GM19099 (cell line): Measurements from ENCODE around the gene CTNNBIP1.

ENCODE experiments used
- POLR2A ChIP-seq: IDR thresholded peaks from 3 replicates; pipeline ENCODE4 v1.6.1; 2011; ENCODE audit warnings: low read depth; ENCODE audit not compliant: insufficient read length; ENCODE audit errors: extremely low read depth

CTNNBIP1 gene

GRCh38 chr1:9858293-9859035 lies 51.6 kb downstream of the CTNNBIP1 start:
- no peak for TF ChIP-seq POLR2A

- no peak for TF ChIP-seq POLR2A
Measured at GRCh38 chr1:9855186-9855585, 54.9 kb downstream of the CTNNBIP1 start.

GRCh38 chr1:9853249-9853595 lies 56.8 kb downstream of the CTNNBIP1 start:
- TF ChIP-seq POLR2A: no peak

GRCh38 chr1:9852410-9853248 lies 57.4 kb downstream of the CTNNBIP1 start:
- no peak for TF ChIP-seq POLR2A

- TF ChIP-seq POLR2A: no peak
Measured at GRCh38 chr1:9852004-9852403, 58.1 kb downstream of the CTNNBIP1 start.

GRCh38 chr1:9850442-9851162 lies 59.5 kb downstream of the CTNNBIP1 start:
- TF ChIP-seq POLR2A: no peak

- no peak for TF ChIP-seq POLR2A
Measured at GRCh38 chr1:9849691-9850441, 60.2 kb downstream of the CTNNBIP1 start.

GRCh38 chr1:9848022-9848421 lies 62.0 kb downstream of the CTNNBIP1 start:
- TF ChIP-seq POLR2A: no peak

- TF ChIP-seq POLR2A: no peak
Measured at GRCh38 chr1:9847269-9847668, 62.8 kb downstream of the CTNNBIP1 start.

GRCh38 chr1:9846611-9847171 lies 63.4 kb downstream of the CTNNBIP1 start:
- TF ChIP-seq POLR2A: no peak

- no peak for TF ChIP-seq POLR2A
Measured at GRCh38 chr1:9845914-9846313, 64.2 kb downstream of the CTNNBIP1 start.

- no peak for TF ChIP-seq POLR2A
Measured at GRCh38 chr1:9844756-9845155, 65.3 kb downstream of the CTNNBIP1 start.

GRCh38 chr1:9844106-9844505 lies 66.0 kb downstream of the CTNNBIP1 start:
- TF ChIP-seq POLR2A: no peak

- TF ChIP-seq POLR2A: no peak
Measured at GRCh38 chr1:9843576-9843945, 66.5 kb downstream of the CTNNBIP1 start.
